Stimulated activated CD4-positive, alpha-beta T cell treated with anti-CD3 and anti-CD28 coated beads, Interleukin-4, amount 100 ng/mL, for 4 hours (primary cell): ENCODE measurements around the gene SYT17.

Source experiments
- DNase-seq, 2 experiments: peaks; one replicate each; pipeline ENCODE4 v3.0.0-alpha.2; 2020

SYT17 gene

GRCh38 chr16:19139436-19140091, 28.5 kb upstream of the SYT17 start:
- DNase-seq = no peak

GRCh38 chr16:19140396-19140795, 27.6 kb upstream of the SYT17 start:
- no peak for DNase-seq

GRCh38 chr16:19142939-19143598, 25.0 kb upstream of the SYT17 start:
- no peak for DNase-seq

- no peak for DNase-seq
These were observed 24.5 kb upstream of the SYT17 start for GRCh38 chr16:19143599-19143956.

GRCh38 chr16:19145010-19145409, 23.0 kb upstream of the SYT17 start:
- DNase-seq = no peak

- no peak for DNase-seq
These were observed 20.9 kb upstream of the SYT17 start for GRCh38 chr16:19147126-19147525.

GRCh38 chr16:19147627-19148026, 20.4 kb upstream of the SYT17 start:
- no peak for DNase-seq

- no peak for DNase-seq
These were observed 19.9 kb upstream of the SYT17 start for GRCh38 chr16:19148189-19148588.

- no peak for DNase-seq
These were observed 16.7 kb upstream of the SYT17 start for GRCh38 chr16:19151310-19151709.

- DNase-seq = no peak
These were observed 16.0 kb upstream of the SYT17 start for GRCh38 chr16:19152042-19152441.

- DNase-seq = no peak
These were observed 14.2 kb upstream of the SYT17 start for GRCh38 chr16:19153876-19154275.

- DNase-seq = no peak
These were observed 6.0 kb upstream of the SYT17 start for GRCh38 chr16:19162085-19162484.

GRCh38 chr16:19163215-19163614, 4.8 kb upstream of the SYT17 start:
- no peak for DNase-seq

GRCh38 chr16:19164285-19164684, 3.8 kb upstream of the SYT17 start:
- no peak for DNase-seq

GRCh38 chr16:19165101-19165500, 2.9 kb upstream of the SYT17 start:
- no peak for DNase-seq

- no peak for DNase-seq
These were observed 1.5 kb upstream of the SYT17 start for GRCh38 chr16:19166500-19166899.

- DNase-seq = no peak
These were observed 486 bp downstream of the SYT17 start for GRCh38 chr16:19168371-19169081.

- DNase-seq = no peak
These were observed 1.1 kb downstream of the SYT17 start for GRCh38 chr16:19169082-19169639.

- no peak for DNase-seq
These were observed 2.1 kb downstream of the SYT17 start for GRCh38 chr16:19170043-19170655.

- DNase-seq = no peak
These were observed 4.2 kb downstream of the SYT17 start for GRCh38 chr16:19172098-19172780.

GRCh38 chr16:19173059-19173458, 5.0 kb downstream of the SYT17 start:
- DNase-seq = no peak

- no peak for DNase-seq
These were observed 5.8 kb downstream of the SYT17 start for GRCh38 chr16:19173649-19174383.
